GM12801 (cell line): ENCODE measurements around the gene KLF13.

ENCODE experiments used
- TF ChIP-seq, protein P1 (sequence below): IDR thresholded peaks from one replicate; pipeline ENCODE4 v1.5.1; 2011; ENCODE audit warnings: control low read depth; ENCODE audit not compliant: insufficient read length; ENCODE audit errors: extremely low read depth

KLF13 gene

DNA sequence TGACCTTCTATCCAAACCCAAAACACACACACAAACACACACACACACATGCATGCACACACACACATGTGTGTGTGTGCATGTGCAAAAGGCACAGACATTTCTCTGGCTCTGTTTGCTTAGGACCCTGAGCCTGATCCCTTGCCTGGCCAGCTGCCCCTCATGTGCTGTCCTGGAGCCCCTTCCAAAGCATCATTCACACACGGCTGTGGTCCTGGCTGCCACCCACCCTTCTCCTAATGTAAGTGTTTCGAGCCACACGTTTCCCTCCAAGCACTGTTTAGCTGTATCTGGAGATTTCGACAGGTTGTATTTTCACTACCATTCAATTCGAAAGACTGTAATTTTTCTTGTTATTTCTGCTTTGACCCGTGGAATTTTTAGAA, 45.8 kb upstream of the KLF13 start:
- TF ChIP-seq, protein P1, sequence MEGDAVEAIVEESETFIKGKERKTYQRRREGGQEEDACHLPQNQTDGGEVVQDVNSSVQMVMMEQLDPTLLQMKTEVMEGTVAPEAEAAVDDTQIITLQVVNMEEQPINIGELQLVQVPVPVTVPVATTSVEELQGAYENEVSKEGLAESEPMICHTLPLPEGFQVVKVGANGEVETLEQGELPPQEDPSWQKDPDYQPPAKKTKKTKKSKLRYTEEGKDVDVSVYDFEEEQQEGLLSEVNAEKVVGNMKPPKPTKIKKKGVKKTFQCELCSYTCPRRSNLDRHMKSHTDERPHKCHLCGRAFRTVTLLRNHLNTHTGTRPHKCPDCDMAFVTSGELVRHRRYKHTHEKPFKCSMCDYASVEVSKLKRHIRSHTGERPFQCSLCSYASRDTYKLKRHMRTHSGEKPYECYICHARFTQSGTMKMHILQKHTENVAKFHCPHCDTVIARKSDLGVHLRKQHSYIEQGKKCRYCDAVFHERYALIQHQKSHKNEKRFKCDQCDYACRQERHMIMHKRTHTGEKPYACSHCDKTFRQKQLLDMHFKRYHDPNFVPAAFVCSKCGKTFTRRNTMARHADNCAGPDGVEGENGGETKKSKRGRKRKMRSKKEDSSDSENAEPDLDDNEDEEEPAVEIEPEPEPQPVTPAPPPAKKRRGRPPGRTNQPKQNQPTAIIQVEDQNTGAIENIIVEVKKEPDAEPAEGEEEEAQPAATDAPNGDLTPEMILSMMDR, result no peak

DNA sequence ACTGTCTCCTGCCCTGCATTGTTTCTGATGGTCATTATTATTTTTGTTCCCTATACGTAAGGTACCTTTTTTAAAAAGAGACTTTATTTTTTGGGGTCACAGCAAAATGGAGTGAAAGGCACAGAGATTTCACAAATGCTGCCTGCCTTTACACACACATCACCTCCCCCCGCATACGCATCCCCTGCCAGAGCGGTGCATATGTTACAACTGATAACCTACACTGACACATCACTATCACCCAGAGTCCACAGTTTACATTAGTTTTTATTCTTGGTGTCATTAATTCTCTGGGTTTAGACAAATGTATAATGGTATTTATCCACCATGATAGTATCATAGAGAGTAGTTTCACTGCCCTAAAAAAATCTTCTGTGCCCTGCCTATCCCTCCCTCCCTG, 43.6 kb upstream of the KLF13 start:
- TF ChIP-seq, protein P1, result no peak

DNA sequence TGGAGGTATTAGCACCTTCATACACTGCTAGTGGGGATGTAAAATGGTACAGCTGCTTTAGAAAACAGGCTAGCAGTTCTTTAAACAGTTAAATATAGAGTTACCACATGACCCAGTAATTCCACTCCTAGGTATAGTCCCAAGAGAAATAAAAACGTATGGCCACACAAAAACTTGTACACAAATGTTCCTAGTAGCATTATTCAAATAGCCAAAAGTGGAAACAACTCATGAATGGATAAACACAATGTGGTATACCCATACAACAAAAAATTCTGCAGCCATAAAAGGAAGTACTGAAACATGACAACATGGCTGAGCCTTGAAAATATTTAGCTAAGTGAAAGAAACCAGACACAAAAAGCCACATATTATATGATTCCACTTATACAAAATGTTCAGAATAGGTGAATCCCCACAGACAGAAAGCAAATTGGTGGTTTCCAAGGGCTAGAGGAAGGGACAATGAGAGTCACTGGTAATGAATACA, 40.8 kb upstream of the KLF13 start:
- TF ChIP-seq, protein P1, result no peak

DNA sequence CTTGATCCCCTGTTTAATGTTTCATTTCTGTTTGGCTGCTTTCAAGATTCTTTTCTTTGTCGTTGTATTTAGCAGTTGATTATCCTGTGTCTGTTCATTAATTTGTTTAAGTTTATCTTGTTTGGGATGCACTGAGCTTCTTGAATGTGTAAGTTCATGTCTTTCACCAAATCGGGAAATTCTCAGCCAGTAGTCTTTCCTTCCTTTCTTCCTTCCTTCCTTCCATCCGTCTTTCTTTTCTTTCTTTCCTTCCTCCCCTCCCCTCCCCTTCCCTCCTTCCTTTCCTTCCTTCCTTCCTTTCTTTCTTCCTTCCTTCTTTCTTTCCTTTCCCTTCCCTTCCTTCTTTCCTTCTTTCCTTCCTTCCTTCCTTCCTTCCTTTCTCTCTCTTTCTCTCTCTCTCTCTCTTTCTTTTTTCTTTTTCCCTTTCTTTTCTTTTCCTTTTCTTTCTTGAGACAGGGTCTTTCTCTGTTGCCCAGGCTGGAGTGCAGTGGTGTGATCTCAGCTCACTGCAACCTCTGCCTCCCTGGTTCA, 35.5 kb upstream of the KLF13 start:
- TF ChIP-seq, protein P1, result no peak

DNA sequence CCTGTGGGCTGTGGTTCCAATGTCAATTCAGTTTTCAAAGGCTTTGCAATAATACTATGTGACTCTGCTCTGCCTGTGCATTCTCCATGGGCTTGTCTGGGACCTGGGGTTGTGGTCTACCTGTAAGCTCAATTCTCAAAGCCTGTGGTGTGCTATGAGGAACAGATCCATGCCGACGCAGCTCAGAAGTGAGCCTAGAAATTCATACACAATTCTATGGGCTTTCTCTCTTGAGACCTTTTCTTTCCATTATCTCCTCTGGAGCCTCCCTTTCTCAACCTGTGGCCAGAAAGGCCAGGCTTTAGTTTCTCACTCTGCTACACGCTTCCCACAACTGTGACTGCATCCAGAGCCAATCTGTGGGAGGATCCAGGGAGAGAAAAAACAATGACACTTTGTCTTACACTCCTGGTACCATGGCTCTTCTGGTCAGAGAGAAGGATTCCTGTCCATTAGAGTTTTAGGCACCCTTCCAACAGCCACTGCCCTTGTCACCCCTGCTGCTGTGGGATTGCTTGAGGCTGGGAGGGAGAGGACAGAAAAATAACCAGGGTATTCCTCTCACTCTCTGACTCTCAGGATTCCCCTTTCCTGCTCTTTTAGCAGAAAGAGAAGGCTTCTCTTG, 34.1 kb upstream of the KLF13 start:
- TF ChIP-seq, protein P1, result no peak

DNA sequence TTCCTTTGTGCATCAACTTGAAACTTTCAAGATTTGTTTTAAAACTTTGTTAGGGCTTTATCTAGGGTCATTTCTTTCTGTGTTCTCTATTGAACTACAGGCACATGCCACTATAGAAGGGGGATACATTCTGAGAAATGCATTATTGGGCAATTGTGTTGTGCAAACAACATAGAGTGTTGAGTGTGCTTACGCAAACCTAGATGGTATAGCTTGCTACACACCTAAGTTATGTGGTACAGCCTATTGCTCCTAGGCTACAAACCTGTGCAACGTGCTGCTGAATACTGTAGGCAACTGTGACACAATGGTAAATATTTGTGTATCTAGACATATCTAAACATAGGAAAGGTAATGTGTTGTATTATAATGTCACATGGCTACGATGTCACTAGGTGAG, 33.0 kb upstream of the KLF13 start:
- TF ChIP-seq, protein P1, result no peak

DNA sequence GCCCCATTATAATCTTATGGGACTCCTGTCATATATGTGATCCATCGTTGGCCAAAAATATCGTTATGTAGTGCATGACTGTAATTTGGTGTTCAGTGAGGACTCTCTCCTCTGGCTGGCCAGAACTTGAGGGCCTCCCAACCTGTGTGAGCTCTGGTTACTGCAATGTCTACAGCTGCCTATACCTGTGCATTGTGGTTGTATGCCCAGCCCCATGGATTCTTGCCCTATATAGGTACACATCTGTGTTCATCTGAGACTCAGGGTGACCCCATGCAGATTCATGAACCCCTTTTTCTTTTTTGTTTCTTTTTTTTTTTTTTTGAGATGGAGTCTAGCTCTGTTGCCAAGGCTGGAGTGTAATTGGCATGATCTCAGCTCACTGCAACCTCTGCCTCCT, 32.6 kb upstream of the KLF13 start:
- TF ChIP-seq, protein P1, result no peak

DNA sequence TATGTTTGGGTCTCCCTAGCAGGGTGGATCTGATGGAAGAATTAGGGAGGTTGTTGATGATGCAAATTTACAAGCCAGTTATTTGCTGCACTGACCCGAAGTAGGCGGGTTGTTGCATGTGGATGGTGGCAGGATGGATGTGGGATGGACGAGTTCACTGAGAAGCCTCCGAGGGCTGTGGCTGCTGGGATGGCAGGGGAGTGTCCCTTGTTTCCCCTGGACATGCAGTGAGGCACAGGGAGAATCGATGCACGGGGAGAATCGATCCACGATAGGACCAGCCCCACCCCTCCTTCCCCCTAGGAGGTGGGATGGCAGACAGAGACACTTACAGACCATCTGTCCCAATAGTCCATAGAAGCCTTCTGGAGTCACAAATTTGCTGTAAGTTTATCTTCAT, 31.0 kb upstream of the KLF13 start:
- TF ChIP-seq, protein P1, result no peak
